Dedifferentiated amniotic fluid mesenchymal stem cell (primary cell): ENCODE data around the gene PGA3.
"Not testable (repeated sequence)": the region's sequence is repeated elsewhere in the genome, so short reads cannot be mapped to it uniquely, and the experiment has no call there.

ENCODE experiments used
- DNase-seq: peaks from one replicate; pipeline ENCODE4 v3.0.0-alpha.2; 2016; ENCODE audit errors: extremely low spot score

The PGA3 gene

DNA sequence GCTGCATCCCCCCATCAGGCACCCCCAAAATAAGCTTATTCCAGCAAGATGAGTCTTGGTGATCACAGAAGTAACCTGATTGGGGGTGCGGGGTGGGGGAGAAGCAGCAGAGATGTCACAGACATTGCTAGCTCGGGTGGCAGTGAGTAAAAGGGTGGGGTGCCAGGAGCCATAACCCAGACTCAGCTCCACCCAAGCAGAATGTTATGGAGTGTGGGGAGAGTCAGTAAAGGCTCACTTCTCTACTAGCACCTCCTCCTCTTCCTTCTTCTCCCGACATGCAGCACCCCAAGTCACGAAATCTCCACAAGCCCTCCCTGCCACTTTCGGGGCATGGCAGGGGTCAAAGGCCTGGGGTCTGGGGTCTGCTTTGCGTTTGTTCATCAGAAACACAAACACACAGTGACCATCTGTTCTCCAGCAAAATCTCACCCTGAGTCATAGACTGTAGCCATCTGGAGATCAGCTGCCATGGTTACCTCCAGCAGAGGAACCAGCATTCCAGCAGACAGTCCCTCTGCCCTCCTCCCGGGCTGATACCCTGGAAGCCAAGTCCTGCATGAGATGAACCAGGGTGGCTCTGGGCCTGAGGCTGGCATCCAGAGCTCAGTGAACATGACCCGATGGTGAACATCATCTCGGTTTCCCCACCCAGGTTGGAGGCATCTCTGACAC, 4.5 kb downstream of the PGA3 start:
- DNase-seq, result not testable (repeated sequence)

DNA sequence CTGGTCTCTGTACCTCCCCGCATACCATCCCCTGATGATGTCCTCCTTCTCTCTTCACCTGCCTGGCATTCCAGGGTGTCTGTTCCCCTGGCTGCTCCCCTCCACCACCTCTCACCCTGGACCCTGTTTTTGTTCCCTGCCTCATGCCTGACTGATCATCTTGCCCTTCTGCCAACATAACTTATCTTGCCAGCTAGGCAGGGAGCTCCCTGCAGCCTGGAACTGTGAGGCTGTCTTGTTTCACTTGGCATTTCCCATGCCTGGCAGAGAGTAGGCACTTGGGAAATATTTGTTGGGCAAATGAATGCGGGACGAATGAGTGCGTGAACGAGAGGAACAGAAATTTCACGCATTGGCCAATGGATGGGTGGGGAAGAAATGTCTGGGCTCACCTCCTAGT, 7.3 kb downstream of the PGA3 start:
- DNase-seq, result not testable (repeated sequence)

DNA sequence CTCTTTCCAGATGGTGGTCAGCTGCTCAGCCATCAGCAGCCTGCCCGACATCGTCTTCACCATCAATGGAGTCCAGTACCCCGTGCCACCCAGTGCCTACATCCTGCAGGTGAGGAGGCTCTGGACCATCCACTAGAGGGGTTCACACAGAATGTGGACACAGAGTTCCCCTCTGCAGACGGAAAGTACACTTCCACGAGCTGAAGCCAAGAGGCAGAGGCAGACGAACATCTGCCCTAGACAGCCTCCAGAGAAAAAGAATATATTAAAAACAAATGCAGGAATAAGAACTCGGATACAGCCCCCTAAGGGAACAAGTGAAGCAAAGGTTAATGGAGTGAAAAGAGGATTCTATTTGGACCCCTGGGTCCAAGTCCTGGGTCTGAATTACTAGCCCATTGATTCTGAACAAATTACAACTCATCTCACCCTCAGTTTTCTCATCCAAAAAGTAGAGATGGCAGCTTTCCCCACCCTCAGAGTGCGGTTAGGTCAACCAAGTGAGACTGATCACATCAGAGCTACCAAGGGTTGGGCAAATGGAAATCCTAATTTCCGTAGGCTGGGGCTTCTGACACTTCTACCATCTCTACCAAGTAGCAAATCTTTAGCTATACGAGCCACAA, 8.1 kb downstream of the PGA3 start:
- DNase-seq, result not testable (repeated sequence)

DNA sequence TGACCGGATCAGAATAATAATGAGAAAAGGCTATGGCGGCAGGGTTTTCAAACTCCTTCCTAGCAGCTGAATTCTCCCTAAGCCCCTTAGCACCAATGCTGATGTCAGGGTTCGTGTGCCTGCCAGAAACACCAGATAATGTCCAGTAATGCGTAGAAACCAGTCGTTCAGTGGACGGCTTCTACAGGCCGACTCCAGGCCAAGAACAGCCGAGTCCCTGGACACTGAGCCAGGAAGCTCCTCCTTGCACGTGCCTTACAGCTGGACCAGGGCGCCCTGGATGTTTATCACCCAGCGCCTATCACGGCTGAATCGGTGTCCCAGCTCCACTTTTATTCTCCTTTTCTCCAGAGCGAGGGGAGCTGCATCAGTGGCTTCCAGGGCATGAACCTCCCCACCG, 8.9 kb downstream of the PGA3 start:
- not testable (repeated sequence) for DNase-seq

DNA sequence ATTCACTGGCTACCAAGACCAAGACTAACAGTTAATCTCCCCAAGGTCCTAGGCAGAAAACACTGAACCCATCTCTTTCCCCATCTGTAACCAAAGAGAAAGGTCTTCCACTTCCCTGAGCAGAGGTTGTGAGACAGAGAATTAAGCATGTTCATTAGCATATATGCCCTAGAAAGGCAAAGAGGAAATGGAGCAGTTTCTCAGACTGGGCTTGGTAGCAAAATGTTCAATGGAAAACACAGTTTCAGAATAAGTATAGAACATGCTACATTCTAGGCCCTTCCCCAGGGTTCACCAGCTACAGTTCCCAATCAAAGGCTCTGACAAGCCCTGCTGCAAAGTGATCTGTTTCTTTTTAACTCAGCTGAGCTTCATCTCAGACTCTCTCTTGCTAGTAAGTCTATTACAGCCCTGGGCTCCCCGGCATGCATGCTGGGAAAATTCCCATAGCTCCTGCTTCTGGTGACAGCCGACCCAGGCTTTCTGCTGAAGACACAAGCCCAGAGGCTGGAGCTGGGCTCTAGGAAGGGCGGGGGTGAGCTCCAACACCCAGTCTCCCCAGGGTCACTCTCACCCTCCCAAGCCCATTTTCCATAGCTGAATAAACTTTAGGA, 10.5 kb downstream of the PGA3 start:
- DNase-seq, result not testable (repeated sequence)

DNA sequence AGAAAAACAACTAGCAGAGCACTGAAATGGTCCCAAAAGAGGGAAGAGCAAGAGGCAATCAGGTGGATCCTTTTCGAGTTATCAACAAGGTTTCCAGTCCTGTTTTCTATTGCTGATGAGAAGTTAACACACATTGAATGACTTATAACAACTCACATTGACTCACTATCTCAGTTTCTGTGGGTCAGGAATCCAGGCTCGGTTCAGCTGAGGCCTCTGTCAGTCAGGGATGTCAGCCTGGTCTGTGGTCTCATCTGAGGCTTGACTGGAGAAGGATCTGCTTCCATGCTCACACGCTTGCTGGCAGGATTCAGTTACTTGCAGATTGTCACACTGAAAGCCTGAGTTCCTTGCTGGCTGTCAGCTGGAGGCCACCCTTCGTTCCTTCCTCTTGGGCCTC, 15.0 kb downstream of the PGA3 start:
- not testable (repeated sequence) for DNase-seq

DNA sequence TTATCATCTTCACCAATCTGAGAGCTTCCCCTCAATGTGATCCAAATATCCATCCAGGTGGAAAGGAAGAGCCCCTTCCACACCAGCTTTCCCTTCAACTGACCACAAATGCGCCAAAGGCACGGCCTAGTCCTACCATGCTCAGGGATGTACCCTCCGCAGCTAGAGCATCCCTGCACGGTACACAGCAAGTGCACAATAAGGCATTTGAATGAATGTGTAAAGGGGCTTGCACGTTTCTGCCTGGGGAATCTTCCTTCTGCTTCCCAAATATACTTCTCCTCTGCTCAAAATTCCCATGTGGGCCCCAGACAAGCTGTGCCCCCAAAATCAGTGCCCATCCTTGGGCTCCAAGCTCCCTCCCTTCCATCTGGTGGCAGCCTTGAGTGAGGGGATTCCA, 15.7 kb downstream of the PGA3 start:
- not testable (repeated sequence) for DNase-seq

DNA sequence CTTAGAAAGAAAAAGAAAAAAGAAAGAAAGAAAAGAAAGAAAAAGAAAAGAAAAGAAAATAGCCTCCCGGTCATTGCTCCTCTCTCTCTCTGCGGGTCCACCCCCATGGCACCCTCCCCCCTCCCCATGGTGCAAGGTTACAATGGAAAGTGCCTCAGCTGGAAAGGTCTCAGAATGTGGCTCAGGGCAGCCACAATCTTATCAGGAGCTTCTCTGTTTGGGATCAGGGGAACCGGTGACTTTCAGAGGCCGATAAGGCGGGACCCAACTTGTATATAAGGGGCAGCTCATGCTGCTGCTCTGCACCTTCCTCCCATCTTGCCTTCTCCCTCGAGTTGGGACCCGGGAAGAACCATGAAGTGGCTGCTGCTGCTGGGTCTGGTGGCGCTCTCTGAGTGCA, 18.7 kb downstream of the PGA3 start, which contains the start of gene PGA4:
PGA4 (plus strand) TSS at position 301 of the 400 bp plus-strand sequence; CDS start at position 355, 54 bp downstream.
- not testable (repeated sequence) for DNase-seq

DNA sequence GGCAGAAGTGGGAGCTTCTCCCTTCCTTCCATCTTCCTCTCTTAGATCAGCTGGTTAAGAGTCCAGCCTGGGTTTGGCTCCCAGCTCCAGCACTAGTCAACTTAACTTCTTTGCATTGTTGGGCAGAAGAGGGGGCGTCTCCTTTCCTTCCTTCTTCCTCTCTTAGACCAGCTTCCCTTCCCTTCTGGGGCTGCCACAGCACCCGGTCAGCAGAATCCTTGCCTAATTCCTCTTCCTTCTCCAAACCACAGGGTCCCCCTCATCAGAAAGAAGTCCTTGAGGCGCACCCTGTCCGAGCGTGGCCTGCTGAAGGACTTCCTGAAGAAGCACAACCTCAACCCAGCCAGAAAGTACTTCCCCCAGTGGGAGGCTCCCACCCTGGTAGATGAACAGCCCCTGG, 19.4 kb downstream of the PGA3 start:
- not testable (repeated sequence) for DNase-seq

DNA sequence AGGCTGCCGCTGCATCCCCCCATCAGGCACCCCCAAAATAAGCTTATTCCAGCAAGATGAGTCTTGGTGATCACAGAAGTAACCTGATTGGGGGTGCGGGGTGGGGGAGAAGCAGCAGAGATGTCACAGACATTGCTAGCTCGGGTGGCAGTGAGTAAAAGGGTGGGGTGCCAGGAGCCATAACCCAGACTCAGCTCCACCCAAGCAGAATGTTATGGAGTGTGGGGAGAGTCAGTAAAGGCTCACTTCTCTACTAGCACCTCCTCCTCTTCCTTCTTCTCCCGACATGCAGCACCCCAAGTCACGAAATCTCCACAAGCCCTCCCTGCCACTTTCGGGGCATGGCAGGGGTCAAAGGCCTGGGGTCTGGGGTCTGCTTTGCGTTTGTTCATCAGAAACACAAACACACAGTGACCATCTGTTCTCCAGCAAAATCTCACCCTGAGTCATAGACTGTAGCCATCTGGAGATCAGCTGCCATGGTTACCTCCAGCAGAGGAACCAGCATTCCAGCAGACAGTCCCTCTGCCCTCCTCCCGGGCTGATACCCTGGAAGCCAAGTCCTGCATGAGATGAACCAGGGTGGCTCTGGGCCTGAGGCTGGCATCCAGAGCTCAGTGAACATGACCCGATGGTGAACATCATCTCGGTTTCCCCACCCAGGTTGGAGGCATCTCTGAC, 23.3 kb downstream of the PGA3 start:
- not testable (repeated sequence) for DNase-seq

DNA sequence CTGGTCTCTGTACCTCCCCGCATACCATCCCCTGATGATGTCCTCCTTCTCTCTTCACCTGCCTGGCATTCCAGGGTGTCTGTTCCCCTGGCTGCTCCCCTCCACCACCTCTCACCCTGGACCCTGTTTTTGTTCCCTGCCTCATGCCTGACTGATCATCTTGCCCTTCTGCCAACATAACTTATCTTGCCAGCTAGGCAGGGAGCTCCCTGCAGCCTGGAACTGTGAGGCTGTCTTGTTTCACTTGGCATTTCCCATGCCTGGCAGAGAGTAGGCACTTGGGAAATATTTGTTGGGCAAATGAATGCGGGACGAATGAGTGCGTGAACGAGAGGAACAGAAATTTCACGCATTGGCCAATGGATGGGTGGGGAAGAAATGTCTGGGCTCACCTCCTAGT, 26.1 kb downstream of the PGA3 start:
- not testable (repeated sequence) for DNase-seq

DNA sequence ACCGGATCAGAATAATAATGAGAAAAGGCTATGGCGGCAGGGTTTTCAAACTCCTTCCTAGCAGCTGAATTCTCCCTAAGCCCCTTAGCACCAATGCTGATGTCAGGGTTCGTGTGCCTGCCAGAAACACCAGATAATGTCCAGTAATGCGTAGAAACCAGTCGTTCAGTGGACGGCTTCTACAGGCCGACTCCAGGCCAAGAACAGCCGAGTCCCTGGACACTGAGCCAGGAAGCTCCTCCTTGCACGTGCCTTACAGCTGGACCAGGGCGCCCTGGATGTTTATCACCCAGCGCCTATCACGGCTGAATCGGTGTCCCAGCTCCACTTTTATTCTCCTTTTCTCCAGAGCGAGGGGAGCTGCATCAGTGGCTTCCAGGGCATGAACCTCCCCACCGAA, 27.7 kb downstream of the PGA3 start:
- not testable (repeated sequence) for DNase-seq

DNA sequence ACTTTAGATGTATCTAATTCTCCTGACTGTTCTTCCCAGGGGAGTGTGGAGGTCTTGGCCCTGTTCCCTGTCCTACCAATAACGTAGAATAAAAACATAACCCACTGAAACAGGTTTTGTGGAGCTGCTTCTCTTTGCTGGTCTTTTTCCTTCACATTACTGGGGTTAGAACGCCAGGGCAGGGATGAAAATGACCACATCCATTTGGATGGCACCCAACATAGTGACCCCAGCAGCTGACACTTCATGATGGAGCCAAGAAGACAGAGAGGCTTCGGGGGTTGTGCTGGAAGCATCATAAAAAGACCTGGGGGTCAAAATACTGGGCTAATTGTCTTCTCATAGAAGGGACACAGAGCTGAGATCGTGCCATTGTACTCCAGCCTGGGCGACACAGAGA, 28.3 kb downstream of the PGA3 start:
- DNase-seq, result not testable (repeated sequence)

DNA sequence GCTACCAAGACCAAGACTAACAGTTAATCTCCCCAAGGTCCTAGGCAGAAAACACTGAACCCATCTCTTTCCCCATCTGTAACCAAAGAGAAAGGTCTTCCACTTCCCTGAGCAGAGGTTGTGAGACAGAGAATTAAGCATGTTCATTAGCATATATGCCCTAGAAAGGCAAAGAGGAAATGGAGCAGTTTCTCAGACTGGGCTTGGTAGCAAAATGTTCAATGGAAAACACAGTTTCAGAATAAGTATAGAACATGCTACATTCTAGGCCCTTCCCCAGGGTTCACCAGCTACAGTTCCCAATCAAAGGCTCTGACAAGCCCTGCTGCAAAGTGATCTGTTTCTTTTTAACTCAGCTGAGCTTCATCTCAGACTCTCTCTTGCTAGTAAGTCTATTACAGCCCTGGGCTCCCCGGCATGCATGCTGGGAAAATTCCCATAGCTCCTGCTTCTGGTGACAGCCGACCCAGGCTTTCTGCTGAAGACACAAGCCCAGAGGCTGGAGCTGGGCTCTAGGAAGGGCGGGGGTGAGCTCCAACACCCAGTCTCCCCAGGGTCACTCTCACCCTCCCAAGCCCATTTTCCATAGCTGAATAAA, 29.3 kb downstream of the PGA3 start:
- DNase-seq, result not testable (repeated sequence)

DNA sequence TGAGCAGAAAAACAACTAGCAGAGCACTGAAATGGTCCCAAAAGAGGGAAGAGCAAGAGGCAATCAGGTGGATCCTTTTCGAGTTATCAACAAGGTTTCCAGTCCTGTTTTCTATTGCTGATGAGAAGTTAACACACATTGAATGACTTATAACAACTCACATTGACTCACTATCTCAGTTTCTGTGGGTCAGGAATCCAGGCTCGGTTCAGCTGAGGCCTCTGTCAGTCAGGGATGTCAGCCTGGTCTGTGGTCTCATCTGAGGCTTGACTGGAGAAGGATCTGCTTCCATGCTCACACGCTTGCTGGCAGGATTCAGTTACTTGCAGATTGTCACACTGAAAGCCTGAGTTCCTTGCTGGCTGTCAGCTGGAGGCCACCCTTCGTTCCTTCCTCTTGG, 33.8 kb downstream of the PGA3 start:
- DNase-seq, result not testable (repeated sequence)

DNA sequence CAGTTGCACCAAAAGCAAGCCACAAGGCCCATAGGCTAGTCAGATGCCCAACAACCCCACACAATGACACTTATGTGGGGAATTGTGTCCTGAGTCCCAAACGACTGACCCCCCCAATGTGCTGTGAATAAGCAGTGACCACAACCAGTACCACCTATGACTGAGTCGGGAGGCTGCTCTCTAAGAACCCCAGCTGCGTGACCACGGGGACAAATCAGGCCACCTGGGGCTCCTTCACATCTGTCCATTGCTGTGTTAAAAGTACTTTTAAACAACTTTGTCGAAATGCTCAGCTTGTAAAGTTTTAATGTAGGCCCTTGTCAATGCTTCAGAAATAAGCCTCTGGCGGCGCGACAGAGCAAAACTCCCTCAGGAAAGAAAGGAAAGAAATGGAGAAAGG, 37.0 kb downstream of the PGA3 start:
- not testable (repeated sequence) for DNase-seq

DNA sequence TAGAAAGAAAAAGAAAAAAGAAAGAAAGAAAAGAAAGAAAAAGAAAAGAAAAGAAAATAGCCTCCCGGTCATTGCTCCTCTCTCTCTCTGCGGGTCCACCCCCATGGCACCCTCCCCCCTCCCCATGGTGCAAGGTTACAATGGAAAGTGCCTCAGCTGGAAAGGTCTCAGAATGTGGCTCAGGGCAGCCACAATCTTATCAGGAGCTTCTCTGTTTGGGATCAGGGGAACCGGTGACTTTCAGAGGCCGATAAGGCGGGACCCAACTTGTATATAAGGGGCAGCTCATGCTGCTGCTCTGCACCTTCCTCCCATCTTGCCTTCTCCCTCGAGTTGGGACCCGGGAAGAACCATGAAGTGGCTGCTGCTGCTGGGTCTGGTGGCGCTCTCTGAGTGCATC, 37.6 kb downstream of the PGA3 start, which contains the start of gene PGA5:
PGA5 (plus strand) TSS at position 301 of the 400 bp plus-strand sequence; CDS start at position 353, 52 bp downstream.
- not testable (repeated sequence) for DNase-seq

DNA sequence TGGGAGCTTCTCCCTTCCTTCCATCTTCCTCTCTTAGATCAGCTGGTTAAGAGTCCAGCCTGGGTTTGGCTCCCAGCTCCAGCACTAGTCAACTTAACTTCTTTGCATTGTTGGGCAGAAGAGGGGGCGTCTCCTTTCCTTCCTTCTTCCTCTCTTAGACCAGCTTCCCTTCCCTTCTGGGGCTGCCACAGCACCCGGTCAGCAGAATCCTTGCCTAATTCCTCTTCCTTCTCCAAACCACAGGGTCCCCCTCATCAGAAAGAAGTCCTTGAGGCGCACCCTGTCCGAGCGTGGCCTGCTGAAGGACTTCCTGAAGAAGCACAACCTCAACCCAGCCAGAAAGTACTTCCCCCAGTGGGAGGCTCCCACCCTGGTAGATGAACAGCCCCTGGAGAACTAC, 38.2 kb downstream of the PGA3 start:
- DNase-seq, result not testable (repeated sequence)

DNA sequence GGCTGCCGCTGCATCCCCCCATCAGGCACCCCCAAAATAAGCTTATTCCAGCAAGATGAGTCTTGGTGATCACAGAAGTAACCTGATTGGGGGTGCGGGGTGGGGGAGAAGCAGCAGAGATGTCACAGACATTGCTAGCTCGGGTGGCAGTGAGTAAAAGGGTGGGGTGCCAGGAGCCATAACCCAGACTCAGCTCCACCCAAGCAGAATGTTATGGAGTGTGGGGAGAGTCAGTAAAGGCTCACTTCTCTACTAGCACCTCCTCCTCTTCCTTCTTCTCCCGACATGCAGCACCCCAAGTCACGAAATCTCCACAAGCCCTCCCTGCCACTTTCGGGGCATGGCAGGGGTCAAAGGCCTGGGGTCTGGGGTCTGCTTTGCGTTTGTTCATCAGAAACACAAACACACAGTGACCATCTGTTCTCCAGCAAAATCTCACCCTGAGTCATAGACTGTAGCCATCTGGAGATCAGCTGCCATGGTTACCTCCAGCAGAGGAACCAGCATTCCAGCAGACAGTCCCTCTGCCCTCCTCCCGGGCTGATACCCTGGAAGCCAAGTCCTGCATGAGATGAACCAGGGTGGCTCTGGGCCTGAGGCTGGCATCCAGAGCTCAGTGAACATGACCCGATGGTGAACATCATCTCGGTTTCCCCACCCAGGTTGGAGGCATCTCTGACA, 42.1 kb downstream of the PGA3 start:
- DNase-seq, result not testable (repeated sequence)

DNA sequence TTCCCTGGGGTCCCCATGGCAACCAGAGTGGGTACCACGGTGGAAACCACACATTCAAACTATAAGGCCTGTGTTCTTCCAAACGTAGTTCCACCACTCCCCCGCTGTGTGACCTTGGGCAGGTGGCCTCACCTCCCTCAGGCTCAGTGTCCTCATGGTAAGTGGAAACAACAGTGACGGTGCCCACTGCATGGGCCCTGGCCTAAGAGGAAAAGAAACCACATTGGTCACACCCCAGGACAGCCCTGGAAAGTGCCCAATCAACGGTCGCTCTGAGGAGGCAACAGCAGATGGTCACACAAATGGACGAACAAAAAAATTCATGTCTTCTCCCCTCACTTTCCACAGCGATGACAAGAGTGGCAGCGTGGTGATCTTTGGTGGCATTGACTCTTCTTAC, 44.8 kb downstream of the PGA3 start:
- not testable (repeated sequence) for DNase-seq

DNA sequence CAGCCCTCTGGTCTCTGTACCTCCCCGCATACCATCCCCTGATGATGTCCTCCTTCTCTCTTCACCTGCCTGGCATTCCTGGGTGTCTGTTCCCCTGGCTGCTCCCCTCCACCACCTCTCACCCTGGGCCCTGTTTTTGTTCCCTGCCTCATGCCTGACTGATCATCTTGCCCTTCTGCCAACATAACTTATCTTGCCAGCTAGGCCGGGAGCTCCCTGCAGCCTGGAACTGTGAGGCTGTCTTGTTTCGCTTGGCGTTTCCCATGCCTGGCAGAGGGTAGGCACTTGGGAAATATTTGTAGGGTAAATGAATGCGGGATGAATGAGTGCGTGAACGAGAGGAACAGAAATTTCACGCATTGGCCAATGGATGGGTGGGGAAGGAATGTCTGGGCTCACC, 45.9 kb downstream of the PGA3 start:
- DNase-seq, result not testable (repeated sequence)
